ENCODE measurements around the gene FAM3D. TPM values are rescaled to one million over a fixed set of nuclear protein-coding genes. Genes with fewer than 3 reads are reported as not detected.

The FAM3D gene
- polyA plus RNA-seq (2012; rRNA removed), result not detected in 2 replicates
- not detected in 2 replicates for polyA plus RNA-seq (2012; cell fraction: cytosol; rRNA removed)
- polyA plus RNA-seq (2012; cell fraction: nucleus; rRNA removed), result not detected in 2 replicates

GRCh38 chr3:58666683-58667082, at the start of gene FAM3D:
Gene FAM3D (minus strand): TSS chr3:58666774. CDS start chr3:58655563, 11,211 bp downstream.
- Histone ChIP-seq H3K9me3 (no peaks in the 10 kb centered on the region), H3K36me3 (replicated peaks in 1 of 2; ENCODE audit: control insufficient read depth in 1 of 2, insufficient read depth in 2 of 2, low read length in 1 of 2) (no peaks in the 10 kb centered on the region), H3K4me2 (no peak within 1 kb of the TSS), H2AFZ (ENCODE audit: low read depth) (no peak within 1 kb of the TSS), H4K20me1 (ENCODE audit: insufficient read depth) (no peaks in the 10 kb centered on the region), H3K4me1 (ENCODE audit: control insufficient read depth in 1 of 2, insufficient read depth in 2 of 2, low read depth in 1 of 2, low read length in 1 of 2) (no peaks in the 10 kb centered on the region), H3K27me3 (ENCODE audit: insufficient read depth) (no peaks in the 10 kb centered on the region; the same call in 1 of the 2 replicates), H3K79me2 (ENCODE audit: insufficient read depth) (no peaks in the 10 kb centered on the region), H3K4me3 (ENCODE audit: low read depth in 2 of 2, low read length in 1 of 2) (no peak within 1 kb of the TSS), H3K9me2 (no peaks in the 10 kb centered on the region), H3K27ac (ENCODE audit: low read depth in 2 of 2, low read length in 1 of 2) (no peak within 1 kb of the TSS), H3K9ac (no peak within 1 kb of the TSS), H3F3A (replicated peaks; ENCODE audit: insufficient read depth) (no peaks in the 10 kb centered on the region)
- POLR2A ChIA-PET, result no interaction called here
- WGBS (ENCODE audit: low lambda C conversion rate), result 80% methylated on average over 5 of the region's 6 CpGs
- DNase-seq, result no peak
- TF ChIP-seq POLR2AphosphoS5 (IDR thresholded peaks at IDR 0.05; ENCODE audit: low read depth, low read length), result no peak
- no peak for TF ChIP-seq TCF12 (IDR thresholded peaks at IDR 0.05)
- no peak for TF ChIP-seq FOXM1 (IDR thresholded peaks at IDR 0.05; ENCODE audit: low read depth)
- TF ChIP-seq TAF1 (IDR thresholded peaks at IDR 0.05; ENCODE audit: borderline replicate concordance, low read depth, low read length), result no peak
- CTCF ChIA-PET, result no interaction called here

GRCh38 chr3:58713715-58714401, 47.3 kb upstream of the FAM3D start:
- POLR2A ChIA-PET, result no interaction called here
- TF ChIP-seq EP300 (IDR thresholded peaks at IDR 0.05; ENCODE audit: borderline replicate concordance in 1 of 2, low read depth in 1 of 2, low read length in 1 of 2) (no peak), YY1 (IDR thresholded peaks at IDR 0.05; ENCODE audit: low read depth) (no peak), USF1 (IDR thresholded peaks at IDR 0.05; ENCODE audit: borderline replicate concordance, low read depth) (no peak), RCOR1 (IDR thresholded peaks at IDR 0.05; ENCODE audit: low read length) (no peak)
- Histone ChIP-seq H3F3A (replicated peaks; ENCODE audit: insufficient read depth) (no peaks in the 10 kb centered on the region), H3K9me2 (no peaks in the 10 kb centered on the region), H3K9me3 (no peaks in the 10 kb centered on the region), H3K79me2 (ENCODE audit: insufficient read depth) (no peaks in the 10 kb centered on the region), H4K20me1 (ENCODE audit: insufficient read depth) (no peaks in the 10 kb centered on the region), H3K4me1 (ENCODE audit: control insufficient read depth in 1 of 2, insufficient read depth in 2 of 2, low read depth in 1 of 2, low read length in 1 of 2) (peaks cover 0 to 8% of the 10 kb centered on the region in 2 experiments; a peak in 1 of 4 replicates), H3K36me3 (replicated peaks in 1 of 2; ENCODE audit: control insufficient read depth in 1 of 2, insufficient read depth in 2 of 2, low read length in 1 of 2) (no peaks in the 10 kb centered on the region), H3K4me2 (no peak overlapping the region), H3K27me3 (ENCODE audit: insufficient read depth) (no peaks in the 10 kb centered on the region), H3K27ac (ENCODE audit: low read depth in 2 of 2, low read length in 1 of 2) (no peak overlapping the region), H3K9ac (no peak overlapping the region), H3K4me3 (ENCODE audit: low read depth in 2 of 2, low read length in 1 of 2) (no peak overlapping the region), H2AFZ (ENCODE audit: low read depth) (no peak overlapping the region)
- CTCF ChIA-PET, result interaction anchor here (1.2 kb wide), 1 partner anchor 14 kb away, joined by 3 read pairs; no protein-coding TSS in a partner anchor
- WGBS (ENCODE audit: low lambda C conversion rate), result 17% methylated on average over 3 of the region's 3 CpGs
- no peak for DNase-seq

GRCh38 chr3:58711871-58712270, 45.3 kb upstream of the FAM3D start:
- Histone ChIP-seq H3F3A (replicated peaks; ENCODE audit: insufficient read depth) (no peaks in the 10 kb centered on the region), H3K4me2 (no peak overlapping the region), H2AFZ (ENCODE audit: low read depth) (no peak overlapping the region), H3K79me2 (ENCODE audit: insufficient read depth) (no peaks in the 10 kb centered on the region), H3K4me1 (ENCODE audit: control insufficient read depth in 1 of 2, insufficient read depth in 2 of 2, low read depth in 1 of 2, low read length in 1 of 2) (peaks cover 0 to 8% of the 10 kb centered on the region in 2 experiments; a peak in 2 of 4 replicates), H3K9me3 (no peaks in the 10 kb centered on the region), H4K20me1 (ENCODE audit: insufficient read depth) (no peaks in the 10 kb centered on the region), H3K36me3 (replicated peaks in 1 of 2; ENCODE audit: control insufficient read depth in 1 of 2, insufficient read depth in 2 of 2, low read length in 1 of 2) (no peaks in the 10 kb centered on the region), H3K27me3 (ENCODE audit: insufficient read depth) (no peaks in the 10 kb centered on the region), H3K9me2 (no peaks in the 10 kb centered on the region), H3K9ac (no peak overlapping the region), H3K27ac (ENCODE audit: low read depth in 2 of 2, low read length in 1 of 2) (no peak overlapping the region; a peak in 1 of 4 replicates), H3K4me3 (ENCODE audit: low read depth in 2 of 2, low read length in 1 of 2) (no peak overlapping the region)
- CTCF ChIA-PET, result no interaction called here
- POLR2A ChIA-PET, result no interaction called here
- DNase-seq, result peak; percentile 40
- WGBS (ENCODE audit: low lambda C conversion rate), result 14% methylated on average over 8 of the region's 8 CpGs
- peak; percentile 72; the same call in 1 of the 2 replicates for TF ChIP-seq RCOR1 (IDR thresholded peaks at IDR 0.05; ENCODE audit: low read length)
- peak; percentile 40; the same call in 1 of the 2 replicates for TF ChIP-seq MXI1 (IDR thresholded peaks at IDR 0.05; ENCODE audit: low read depth, low read length)
- TF ChIP-seq EP300 (IDR thresholded peaks at IDR 0.05; ENCODE audit: borderline replicate concordance in 1 of 2, low read depth in 1 of 2, low read length in 1 of 2), result peak in 1 of 2 experiments; percentile 74; a peak in 2 of 4 replicates
- no peak for TF ChIP-seq FOSL2 (IDR thresholded peaks at IDR 0.05; ENCODE audit: borderline replicate concordance, low read depth)
- no peak for TF ChIP-seq CTCF (IDR thresholded peaks at IDR 0.05)
- peak; percentile 12; the same call in 1 of the 2 replicates for TF ChIP-seq RAD21 (IDR thresholded peaks at IDR 0.05; ENCODE audit: low read length)
- TF ChIP-seq REST (IDR thresholded peaks at IDR 0.05; ENCODE audit: low read depth, low read length), result no peak
- peak; percentile 87 for TF ChIP-seq GATA2 (CRISPR knock-in tag; IDR thresholded peaks at IDR 0.05)
- no peak for TF ChIP-seq ELF1 (IDR thresholded peaks at IDR 0.05)

Measured in SK-N-SH (cell line).